ENCODE data around the gene MS4A18. TPM values are rescaled to one million over a fixed set of nuclear protein-coding genes. Genes with fewer than 3 reads are reported as not detected.
A peak's percentile ranks its signal among the peaks of the same experiment; 100 is the strongest.
"Not testable (repeated sequence)": the region's sequence is repeated elsewhere in the genome, so short reads cannot be mapped to it uniquely, and the experiment has no call there.

Gene MS4A18
- total and polyA plus RNA-seq, 10 of the 15 experiments (the other 5 are each of a cell fraction or from before 2014, with no cell fraction given) = not detected

DNA sequence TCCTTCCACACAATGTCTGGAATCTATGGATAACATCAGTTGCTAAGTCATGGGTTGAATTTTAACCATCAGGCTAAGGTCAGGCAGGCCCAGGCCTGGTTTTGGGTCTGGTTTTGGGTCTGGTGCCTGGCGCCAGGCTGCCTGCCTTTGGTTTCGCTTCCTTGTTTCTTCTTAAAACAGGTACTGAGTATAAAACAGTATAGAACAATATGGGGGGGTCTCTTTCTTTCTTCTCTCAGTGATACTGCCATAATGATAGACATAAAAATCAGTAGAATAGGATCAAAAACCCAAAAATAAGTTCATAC, 40.0 kb upstream of the MS4A18 start:
- H4K20me1 ChIP-seq (ENCODE audit: control insufficient read depth, insufficient read depth); H3K79me2 ChIP-seq (ENCODE audit: control insufficient read depth, insufficient read depth, low read length); BruUV-seq (replicated peaks); in situ Hi-C loops (cut with MboI); H3K27me3 ChIP-seq (replicated peaks in 1 of 2; ENCODE audit: control insufficient read depth in 2 of 2, insufficient read depth in 2 of 2, low read length in 1 of 2); H3K9me3 ChIP-seq (replicated peaks; ENCODE audit: control insufficient read depth, insufficient read depth, low read length); H3K36me3 ChIP-seq (ENCODE audit: control insufficient read depth in 2 of 2, insufficient read depth in 2 of 2, low read length in 1 of 2); DNase-seq (ENCODE audit: low read depth, low spot score); FAIRE-seq: not testable (repeated sequence)
- ChIA-PET CTCF (interaction anchor here (0.7 to 2.8 kb wide), 6 partner anchors 18 to 321 kb away, joined by 3 to 18 read pairs (median 3); partner anchors contain the start of gene MS4A15), POLR2A (interaction anchor here (0.7 to 1.0 kb wide), 3 partner anchors 77 to 1105 kb away, joined by 3 to 4 read pairs (median 4); no protein-coding TSS in a partner anchor), RAD21 (ENCODE audit: unreplicated experiment) (interaction anchor here (1.3 to 2.5 kb wide), 3 partner anchors 78 to 91 kb away, joined by 3 to 20 read pairs (median 6); no protein-coding TSS in a partner anchor), SMC1A (ENCODE audit: uncharacterized antibody, unreplicated experiment) (interaction anchor here (0.7 to 1.5 kb wide), 7 partner anchors 10 to 183 kb away, joined by 3 to 12 read pairs (median 3); no protein-coding TSS in a partner anchor)
- H3K4me1 ChIP-seq (ENCODE audit: control insufficient read depth, insufficient read depth, low read length) = peaks cover 14% of the 10 kb centered on the region
- TF ChIP-seq NR2F1 (conservative IDR thresholded peaks at IDR 0.05) (0 out of 2 replicates have a peak, but pooled peaks have one; percentile 9), BHLHE40 (IDR thresholded peaks at IDR 0.05; ENCODE audit: borderline replicate concordance in 1 of 2, low read depth in 2 of 2, low read length in 1 of 2) (peak in 1 of 2 experiments; percentile 65; a peak in 1 of 4 replicates), IRF4 (IDR thresholded peaks at IDR 0.05; ENCODE audit: low read depth, low read length) (0 out of 2 replicates have a peak, but pooled peaks have one; percentile 17), EED (IDR thresholded peaks at IDR 0.05; ENCODE audit: low read depth) (0 out of 2 replicates have a peak, but pooled peaks have one; percentile 7), DPF2 (IDR thresholded peaks at IDR 0.05) (peak; percentile 62; the same call in 1 of the 2 replicates), EP300 (IDR thresholded peaks at IDR 0.05; ENCODE audit: borderline replicate concordance in 1 of 2, control insufficient read depth in 1 of 2, low read depth in 2 of 2, low read length in 2 of 2) (0 out of 4 replicates have a peak, but pooled peaks of 1 of the 2 experiments have one; percentile 29), SPI1 (IDR thresholded peaks at IDR 0.05; ENCODE audit: borderline replicate concordance, insufficient read depth, low read depth, low read length) (peak; percentile 79)
- H2AFZ ChIP-seq (ENCODE audit: control insufficient read depth, low read depth, low read length) = peak overlapping the region; percentile 84
- intact Hi-C loops (cut with micrococcal nuclease; ENCODE audit: unreplicated experiment) = loop anchor here (1.0 kb wide), 1 partner anchor 79 kb away; no protein-coding TSS in a partner anchor
- WGBS (ENCODE audit: insufficient coverage, insufficient replicate concordance, low lambda C conversion rate, missing lambda C conversion rate) = 0% methylated on average over 2 of the region's 2 CpGs
- peak overlapping the region; percentile 67 for H3K27ac ChIP-seq (ENCODE audit: control insufficient read depth, insufficient read depth)
- H3K4me2 ChIP-seq (ENCODE audit: control insufficient read depth, insufficient read depth) = peak overlapping the region; percentile 74
- peak; percentile 85 for ATAC-seq
- peak overlapping the region; percentile 23; the same call in 1 of the 2 replicates for H3K4me3 ChIP-seq
- peak overlapping the region; percentile 25; the same call in 1 of the 2 replicates for H3K9ac ChIP-seq (ENCODE audit: control insufficient read depth, insufficient read depth, low read length)
